Loucy (cell line): Measurements from ENCODE around the gene KDM5B.

ENCODE experiments used
- EZH2phosphoT487 ChIP-seq: fragments of 200-600 bp; IDR thresholded peaks from 2 replicates; pipeline ENCODE4 v1.6.1; 2018; ENCODE audit warnings: antibody characterized with exemption, mild to moderate bottlenecking, moderate library complexity, borderline replicate concordance
- TF ChIP-seq, protein P1 (sequence below): fragments of 200-600 bp; sonication (generic); conservative IDR thresholded peaks from 2 replicates; pipeline ENCODE4 v1.5.1; 2014; ENCODE audit warnings: mild to moderate bottlenecking, antibody characterized with exemption, low read length

DNA sequence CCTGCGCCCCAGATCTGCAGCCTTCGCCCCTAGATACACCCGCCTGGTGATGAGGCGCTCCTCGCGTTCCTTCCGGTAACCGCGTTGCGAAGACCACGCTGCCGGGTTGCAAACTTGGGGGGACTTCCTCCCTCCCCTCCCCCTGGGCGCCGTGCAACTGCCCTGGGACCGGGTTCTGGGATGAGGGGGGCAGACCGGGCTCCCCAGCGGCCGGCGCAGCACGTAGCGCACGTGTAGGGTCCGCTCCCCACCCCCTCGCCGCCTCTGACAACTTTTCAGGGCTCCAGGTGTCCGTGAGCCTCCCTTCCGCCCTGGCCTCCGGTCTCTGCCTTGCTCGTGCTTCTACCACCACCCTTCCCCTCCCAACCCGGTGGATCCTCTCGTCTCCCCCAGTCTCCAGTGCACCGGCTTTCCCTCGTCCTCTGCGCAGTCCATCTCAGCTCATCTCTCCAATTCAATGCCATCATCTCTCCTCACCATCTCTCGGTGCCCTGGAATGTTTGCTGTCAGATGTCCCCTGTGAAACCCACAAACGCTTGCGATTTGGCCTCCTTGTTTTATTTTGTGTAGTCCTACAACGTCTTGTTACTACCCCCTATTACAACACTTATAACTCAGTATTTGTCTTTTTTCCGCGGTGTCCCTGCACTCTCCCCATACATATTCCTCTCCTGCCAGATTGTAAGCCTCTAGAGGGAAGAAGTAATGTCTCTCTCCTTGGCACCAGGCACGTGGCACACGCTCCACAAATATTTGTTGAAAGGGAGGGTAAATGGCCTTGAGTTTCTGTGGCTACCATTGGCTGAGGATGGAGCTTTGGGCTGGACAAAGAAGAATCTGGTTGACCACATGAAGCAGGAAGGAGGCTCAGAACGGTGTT lies 3.3 kb upstream of the KDM5B start:
- TF ChIP-seq, protein P1, sequence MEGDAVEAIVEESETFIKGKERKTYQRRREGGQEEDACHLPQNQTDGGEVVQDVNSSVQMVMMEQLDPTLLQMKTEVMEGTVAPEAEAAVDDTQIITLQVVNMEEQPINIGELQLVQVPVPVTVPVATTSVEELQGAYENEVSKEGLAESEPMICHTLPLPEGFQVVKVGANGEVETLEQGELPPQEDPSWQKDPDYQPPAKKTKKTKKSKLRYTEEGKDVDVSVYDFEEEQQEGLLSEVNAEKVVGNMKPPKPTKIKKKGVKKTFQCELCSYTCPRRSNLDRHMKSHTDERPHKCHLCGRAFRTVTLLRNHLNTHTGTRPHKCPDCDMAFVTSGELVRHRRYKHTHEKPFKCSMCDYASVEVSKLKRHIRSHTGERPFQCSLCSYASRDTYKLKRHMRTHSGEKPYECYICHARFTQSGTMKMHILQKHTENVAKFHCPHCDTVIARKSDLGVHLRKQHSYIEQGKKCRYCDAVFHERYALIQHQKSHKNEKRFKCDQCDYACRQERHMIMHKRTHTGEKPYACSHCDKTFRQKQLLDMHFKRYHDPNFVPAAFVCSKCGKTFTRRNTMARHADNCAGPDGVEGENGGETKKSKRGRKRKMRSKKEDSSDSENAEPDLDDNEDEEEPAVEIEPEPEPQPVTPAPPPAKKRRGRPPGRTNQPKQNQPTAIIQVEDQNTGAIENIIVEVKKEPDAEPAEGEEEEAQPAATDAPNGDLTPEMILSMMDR = no peak
- TF ChIP-seq EZH2phosphoT487 = no peak
